HG02610 (cell line): Measurements from ENCODE around the gene SPRR1A.

Source experiments
- ATAC-seq: cut with Tn5 transposase; IDR thresholded peaks from one replicate; pipeline ENCODE4 v1.9.1; 2021; ENCODE audit warnings: mild to moderate bottlenecking, moderate library complexity; ENCODE audit not compliant: unreplicated experiment

The SPRR1A gene

GRCh38 chr1:153025797-153026196 is 41.9 kb downstream of the SPRR1A start:
- ATAC-seq, result no peak

- no peak for ATAC-seq
Measured at GRCh38 chr1:153028766-153029165, 44.9 kb downstream of the SPRR1A start.

- no peak for ATAC-seq
Measured at GRCh38 chr1:153030895-153031294, 47.0 kb downstream of the SPRR1A start, which contains the start of gene SPRR1B. Gene SPRR1B (plus strand): TSS chr1:153031203. CDS start chr1:153032346, 1,143 bp downstream.

GRCh38 chr1:153032073-153032472 is 48.2 kb downstream of the SPRR1A start:
- ATAC-seq, result no peak

- ATAC-seq, result no peak
Measured at GRCh38 chr1:153032677-153033308, 48.9 kb downstream of the SPRR1A start.

GRCh38 chr1:153035211-153035610 is 51.3 kb downstream of the SPRR1A start:
- no peak for ATAC-seq
